ENCODE measurements around the gene SFRP5. TPM values are rescaled to one million over a fixed set of nuclear protein-coding genes. Genes with fewer than 3 reads are reported as not detected.

SFRP5 gene
- total RNA-seq, 1 donor from 2014 or later = not detected

GRCh38 chr10:97718178-97718577 lies 53.6 kb downstream of the SFRP5 start:
- ChIA-PET CTCF (interaction anchor here (1.3 kb wide), 1 partner anchor 17 kb away, joined by 3 read pairs; no protein-coding TSS in a partner anchor), POLR2A (interaction anchor here (0.8 kb wide), 1 partner anchor 31 kb away, joined by 3 read pairs; the partner anchor contains the start of gene AVPI1)
- peaks cover 2% of the 10 kb centered on the region for H3K27me3 Mint-ChIP-seq
- no peak overlapping the region for H3K27ac Mint-ChIP-seq
- intact Hi-C loops (cut with micrococcal nuclease) = no loop called here
- peaks cover 4% of the 10 kb centered on the region for H3K36me3 Mint-ChIP-seq (ENCODE audit: low read depth)
- no peaks in the 10 kb centered on the region for H3K9me3 Mint-ChIP-seq
- ATAC-seq (ENCODE audit: low read depth) = no peak
- no peak overlapping the region for H3K4me3 Mint-ChIP-seq
- peaks cover 6% of the 10 kb centered on the region for H3K4me1 Mint-ChIP-seq
- TF ChIP-seq CTCF (IDR thresholded peaks at IDR 0.05) = no peak
- DNase-seq = no peak

DNA sequence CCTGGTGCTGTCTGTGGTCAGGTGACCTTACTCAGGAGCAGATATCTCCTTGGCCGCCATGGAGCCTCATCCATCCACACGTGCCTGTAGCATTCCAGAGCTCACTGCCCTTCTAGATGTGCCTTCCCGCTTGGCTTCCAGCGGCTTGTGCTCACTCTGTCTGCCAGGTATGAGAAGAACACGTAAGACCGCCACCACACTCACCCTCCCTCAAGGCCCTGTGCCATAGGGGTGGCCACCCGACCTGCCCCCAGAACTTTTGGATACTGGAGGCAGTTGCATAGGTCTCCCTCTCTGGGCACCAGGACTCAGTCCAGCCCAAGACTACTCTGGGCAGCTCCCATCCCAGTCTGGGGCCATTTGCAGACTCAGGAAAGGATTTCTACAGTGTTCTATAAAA lies 54.2 kb downstream of the SFRP5 start:
- ChIA-PET CTCF (no interaction called here), POLR2A (interaction anchor here (0.8 to 1.6 kb wide), 2 partner anchors 19 to 31 kb away, joined by 3 to 6 read pairs; partner anchors contain the start of genes AVPI1 and ZFYVE27)
- no peak overlapping the region for H3K27ac Mint-ChIP-seq
- no peak for TF ChIP-seq CTCF (IDR thresholded peaks at IDR 0.05)
- peaks cover 4% of the 10 kb centered on the region for H3K36me3 Mint-ChIP-seq (ENCODE audit: low read depth)
- no peak for DNase-seq
- peaks cover 11% of the 10 kb centered on the region for H3K4me1 Mint-ChIP-seq
- H3K27me3 Mint-ChIP-seq = peaks cover 6% of the 10 kb centered on the region
- ATAC-seq (ENCODE audit: low read depth) = no peak
- intact Hi-C loops (cut with micrococcal nuclease) = no loop called here
- no peaks in the 10 kb centered on the region for H3K9me3 Mint-ChIP-seq
- H3K4me3 Mint-ChIP-seq = no peak overlapping the region

Other genes starting within 250 kb of the SFRP5 start
- gene ANKRD2, start 199.2 kb downstream of the SFRP5 start, total RNA-seq = not detected in 2 replicates
- not detected in 2 replicates for gene HOGA1, start 187.6 kb downstream of the SFRP5 start, total RNA-seq
- not detected in 2 replicates for gene C10orf62, start 182.3 kb downstream of the SFRP5 start, total RNA-seq
- 1.5 and 2.9 TPM in 2 replicates for gene MORN4, start 138.5 kb downstream of the SFRP5 start, total RNA-seq
- 15.0 and 15.1 TPM in 2 replicates for gene PI4K2A, start 131.3 kb downstream of the SFRP5 start, total RNA-seq
- gene AVPI1, start 84.8 kb downstream of the SFRP5 start, total RNA-seq = 0.51 and 1.2 TPM in 2 replicates
- 0.24 and 0.31 TPM in 2 replicates for gene MARVELD1, start 58.3 kb downstream of the SFRP5 start, total RNA-seq
- gene ZFYVE27, start 34.9 kb downstream of the SFRP5 start, total RNA-seq = 45.3 and 65.7 TPM in 2 replicates
- gene GOLGA7B, start 77.8 kb upstream of the SFRP5 start, total RNA-seq = 0.04 TPM in 1 of 2 replicates, not detected in the other

Data from activated B cell treated with CpG ODN at 0.5 μM for 24 hours (primary cell).